ENCODE measurements around the gene ZFTA.

Gene ZFTA

GRCh38 chr11:63763496-63764339, 4.9 kb downstream of the ZFTA start:
- ATAC-seq: no peak
- TF ChIP-seq ZFP30 (CRISPR knock-in tag; IDR thresholded peaks at IDR 0.05) (no peak), ZNF70 (CRISPR knock-in tag; IDR thresholded peaks at IDR 0.05) (no peak), ZNF565 (CRISPR knock-in tag; conservative IDR thresholded peaks at IDR 0.05; ENCODE audit: low read depth) (no peak), POU6F1 (CRISPR knock-in tag; IDR thresholded peaks at IDR 0.05; ENCODE audit: borderline replicate concordance, low read depth) (no peak), RARB (CRISPR knock-in tag; IDR thresholded peaks at IDR 0.05) (no peak), ZFP3 (CRISPR knock-in tag; IDR thresholded peaks at IDR 0.05) (no peak), ZNF8 (CRISPR knock-in tag; IDR thresholded peaks at IDR 0.05) (no peak)

- no peak for ATAC-seq
- no peak for TF ChIP-seq SNAI2 (CRISPR knock-in tag; IDR thresholded peaks at IDR 0.05)
- no peak for TF ChIP-seq OSR1 (CRISPR knock-in tag; IDR thresholded peaks at IDR 0.05)
- no peak for TF ChIP-seq ZNF70 (CRISPR knock-in tag; IDR thresholded peaks at IDR 0.05)
- TF ChIP-seq ESRRG (CRISPR knock-in tag; IDR thresholded peaks at IDR 0.05): no peak
- TF ChIP-seq ZFP30 (CRISPR knock-in tag; IDR thresholded peaks at IDR 0.05): no peak
- no peak for TF ChIP-seq ZC3H10 (CRISPR knock-in tag; IDR thresholded peaks at IDR 0.05)
- TF ChIP-seq TCF4 (CRISPR knock-in tag; IDR thresholded peaks at IDR 0.05; ENCODE audit: borderline replicate concordance): no peak
- TF ChIP-seq POU6F1 (CRISPR knock-in tag; IDR thresholded peaks at IDR 0.05; ENCODE audit: borderline replicate concordance, low read depth): no peak
These were observed 5.7 kb downstream of the ZFTA start for GRCh38 chr11:63762654-63763495.

- TF ChIP-seq BACH2 (CRISPR knock-in tag; IDR thresholded peaks at IDR 0.05; ENCODE audit: borderline replicate concordance) (no peak), ZNF8 (CRISPR knock-in tag; IDR thresholded peaks at IDR 0.05) (no peak), ZNF565 (CRISPR knock-in tag; conservative IDR thresholded peaks at IDR 0.05; ENCODE audit: low read depth) (no peak), ZC3H10 (CRISPR knock-in tag; IDR thresholded peaks at IDR 0.05) (no peak), POU6F1 (CRISPR knock-in tag; IDR thresholded peaks at IDR 0.05; ENCODE audit: borderline replicate concordance, low read depth) (no peak), CSRNP3 (CRISPR knock-in tag; IDR thresholded peaks at IDR 0.05) (no peak), GLIS3 (CRISPR knock-in tag; IDR thresholded peaks at IDR 0.05) (no peak), PATZ1 (CRISPR knock-in tag; IDR thresholded peaks at IDR 0.05; ENCODE audit: borderline replicate concordance) (no peak), CSDC2 (CRISPR knock-in tag; IDR thresholded peaks at IDR 0.05) (no peak), PPARA (CRISPR knock-in tag; IDR thresholded peaks at IDR 0.05; ENCODE audit: borderline replicate concordance) (no peak), ZNF70 (CRISPR knock-in tag; IDR thresholded peaks at IDR 0.05) (no peak), RARB (CRISPR knock-in tag; IDR thresholded peaks at IDR 0.05) (no peak)
- no peak; the same call in 2 of the 3 replicates for ATAC-seq
These were observed 6.5 kb downstream of the ZFTA start for GRCh38 chr11:63761931-63762653.

Data from SK-N-SH treated with all-trans-retinoic acid at 6 μM for 48 hours (cell line).